H1 (cell line): Measurements from ENCODE around the gene ANXA9. TPM values are rescaled to one million over a fixed set of nuclear protein-coding genes. Genes with fewer than 3 reads are reported as not detected.

Experiments used
- CTCF ChIA-PET: fragments of 300-600 bp; sonication (Branson Sonifier 250); formaldehyde crosslinking; loops from one replicate; lab custom pipeline; 2021; ENCODE audit not compliant: partially characterized antibody; lab: Charles Lee
- POLR2A ChIA-PET: fragments of 300-600 bp; sonication (Branson Sonifier 250); formaldehyde crosslinking; loops from one replicate; lab custom pipeline; 2021; ENCODE audit warnings: inconsistent platforms; ENCODE audit not compliant: partially characterized antibody; lab: Charles Lee
- DNase-seq, 2 experiments: peaks; one replicate each; pipeline versions ENCODE4 v3.0.0 to v3.0.0-alpha.2; 2010 to 2022; ENCODE audit warnings: low spot score in 2 of 2, low read depth in 1 of 2, mixed read lengths in 1 of 2
- FAIRE-seq: peaks from 2 replicates; lab custom pipeline; 2011; peaks lifted over from hg19 to GRCh38; lab: Jason Lieb, UNC
- H2AFZ ChIP-seq: 2 replicates; pipeline ENCODE4 v1.8.1; 2012; ENCODE audit warnings: low read length, inconsistent platforms
- H2AK5ac ChIP-seq: 2 replicates; pipeline ENCODE4 v1.6.1; 2013; ENCODE audit warnings: low read depth, low read length
- H2BK120ac ChIP-seq: replicated peaks from 2 replicates; pipeline ENCODE3; 2013; ENCODE audit warnings: low read depth, low read length, inconsistent platforms
- H2BK12ac ChIP-seq: 2 replicates; pipeline ENCODE4 v1.6.1; 2013; ENCODE audit warnings: low read depth, low read length
- H2BK15ac ChIP-seq: 2 replicates; pipeline ENCODE4 v1.6.1; 2013; ENCODE audit warnings: low read length
- H2BK20ac ChIP-seq: 2 replicates; pipeline ENCODE4 v1.6.1; 2013; ENCODE audit warnings: low read length
- H2BK5ac ChIP-seq: 2 replicates; pipeline ENCODE4 v1.6.1; 2013; ENCODE audit warnings: low read depth, low read length
- H3K14ac ChIP-seq: 2 replicates; pipeline ENCODE4 v1.6.1; 2013; ENCODE audit warnings: inconsistent platforms; ENCODE audit not compliant: insufficient read length
- H3K18ac ChIP-seq: 2 replicates; pipeline ENCODE4 v1.6.1; 2013; ENCODE audit warnings: low read length; ENCODE audit errors: extremely low read depth
- H3K23ac ChIP-seq: 2 replicates; pipeline ENCODE4 v1.6.1; 2013; ENCODE audit warnings: inconsistent platforms; ENCODE audit not compliant: insufficient read length
- H3K23me2 ChIP-seq: 2 replicates; pipeline ENCODE4 v1.6.1; 2013; ENCODE audit warnings: low read depth, low read length
- H3K27ac ChIP-seq: 2 replicates; pipeline ENCODE4 v1.6.1; 2011; ENCODE audit warnings: low read depth, low read length, inconsistent platforms
- H3K27me3 ChIP-seq, 4 experiments: replicated peaks in 1 of 4; 1 replicate in 1 of 4; 2 replicates in 3 of 4; pipeline versions ENCODE4 v1.6.1 to v1.8.1; 2011 to 2013; ENCODE audit warnings: low read length in 3 of 4, mild to moderate bottlenecking in 3 of 4, inconsistent platforms in 2 of 4, mixed read lengths in 2 of 4, moderate library complexity in 1 of 4; ENCODE audit not compliant: control insufficient read depth in 3 of 4, insufficient read depth in 3 of 4; ENCODE audit errors: extremely low read depth in 1 of 4
- H3K36me3 ChIP-seq, 4 experiments: 2 replicates each; pipeline versions ENCODE4 v1.6.1 to v1.8.1; 2011 to 2013; ENCODE audit warnings: mild to moderate bottlenecking in 4 of 4, low read length in 3 of 4, moderate library complexity in 2 of 4, control low read depth in 1 of 4, inconsistent platforms in 1 of 4; ENCODE audit not compliant: insufficient read depth in 4 of 4, control insufficient read depth in 2 of 4
- H3K4ac ChIP-seq: replicated peaks from 2 replicates; pipeline ENCODE3; 2013; ENCODE audit warnings: low read length, low read depth, mixed read lengths, inconsistent platforms; ENCODE audit not compliant: insufficient read length
- H3K4me1 ChIP-seq, 4 experiments: replicated peaks in 1 of 4; 1 replicate in 1 of 4; 2 replicates in 3 of 4; pipeline versions ENCODE4 v1.6.1 to v1.8.1; 2011 to 2013; ENCODE audit warnings: low read length in 3 of 4, inconsistent platforms in 2 of 4, mixed read lengths in 1 of 4; ENCODE audit not compliant: insufficient read depth in 4 of 4, control insufficient read depth in 3 of 4
- H3K4me2 ChIP-seq, 2 experiments: 2 replicates each; pipeline versions ENCODE4 v1.6.1 to v1.8.1; 2011 to 2013; ENCODE audit warnings: low read depth in 2 of 2, low read length in 2 of 2, control low read depth in 1 of 2, inconsistent platforms in 1 of 2, mild to moderate bottlenecking in 1 of 2; ENCODE audit not compliant: insufficient read depth in 1 of 2
- H3K4me3 ChIP-seq, 4 experiments: fragments of 200-600, 300-600 bp in 1 of 4; sonication (generic), shearing (Covaris generic), sonication (Bioruptor Twin) in 1 of 4; 2 replicates each; pipeline versions ENCODE4 v1.5.1 to v1.8.1; 2011 to 2016; ENCODE audit warnings: low read length in 4 of 4, low read depth in 3 of 4, control low read depth in 2 of 4, inconsistent platforms in 2 of 4, mild to moderate bottlenecking in 2 of 4, mixed read lengths in 1 of 4, moderate library complexity in 1 of 4; ENCODE audit not compliant: insufficient read depth in 2 of 4; ENCODE audit errors: extremely low read depth in 1 of 4
- H3K56ac ChIP-seq: replicated peaks from 2 replicates; pipeline ENCODE3; 2013; ENCODE audit warnings: low read depth, mild to moderate bottlenecking, mixed read lengths, low read length, inconsistent platforms; ENCODE audit not compliant: insufficient read length
- H3K79me1 ChIP-seq: 2 replicates; pipeline ENCODE4 v1.6.1; 2013; ENCODE audit warnings: low read depth, low read length, control low read depth
- H3K79me2 ChIP-seq, 2 experiments: 2 replicates each; pipeline versions ENCODE4 v1.6.1 to v1.8.1; 2012 to 2013; ENCODE audit warnings: low read length in 2 of 2, mild to moderate bottlenecking in 2 of 2, inconsistent platforms in 1 of 2; ENCODE audit not compliant: insufficient read depth in 2 of 2, control insufficient read depth in 1 of 2
- H3K9ac ChIP-seq, 4 experiments: replicated peaks in 1 of 4; 1 replicate in 1 of 4; 2 replicates in 3 of 4; pipeline versions ENCODE4 v1.6.1 to v1.8.1; 2011 to 2013; ENCODE audit warnings: low read depth in 3 of 4, low read length in 3 of 4, control low read depth in 2 of 4, mild to moderate bottlenecking in 2 of 4, moderate library complexity in 2 of 4, inconsistent platforms in 1 of 4; ENCODE audit errors: extremely low read depth in 1 of 4
- H3K9me3 ChIP-seq, 2 experiments: 2 replicates each; pipeline versions ENCODE4 v1.6.1 to v1.8.1; 2012 to 2013; ENCODE audit warnings: mild to moderate bottlenecking in 2 of 2, moderate library complexity in 2 of 2, control low read depth in 1 of 2, inconsistent platforms in 1 of 2, low read depth in 1 of 2, low read length in 1 of 2, mixed read lengths in 1 of 2; ENCODE audit not compliant: insufficient read depth in 2 of 2
- H4K20me1 ChIP-seq, 2 experiments: replicated peaks in 1 of 2; 2 replicates each; pipeline versions ENCODE3 to v1.8.1; 2011 to 2013; ENCODE audit warnings: inconsistent platforms in 2 of 2, low read length in 2 of 2, mild to moderate bottlenecking in 1 of 2; ENCODE audit not compliant: insufficient read depth in 2 of 2, control insufficient read depth in 1 of 2
- H4K5ac ChIP-seq: 2 replicates; pipeline ENCODE4 v1.6.1; 2013; ENCODE audit warnings: low read length, low read depth, mixed read lengths, inconsistent platforms; ENCODE audit not compliant: insufficient read length
- H4K8ac ChIP-seq: 2 replicates; pipeline ENCODE4 v1.8.0; 2013; ENCODE audit warnings: mild to moderate bottlenecking, moderate library complexity, low read length, inconsistent platforms; ENCODE audit not compliant: insufficient read depth; ENCODE audit errors: extremely low read depth
- H4K91ac ChIP-seq: replicated peaks from 2 replicates; pipeline ENCODE3; 2013; ENCODE audit warnings: low read length, mixed read lengths, inconsistent platforms; ENCODE audit not compliant: insufficient read length
- BCL11A ChIP-seq, 2 experiments: IDR thresholded peaks; one replicate each; pipeline ENCODE4 v1.6.1; 2011; ENCODE audit warnings: low read depth in 2 of 2, low read length in 2 of 2, mild to moderate bottlenecking in 2 of 2
- CREB1 ChIP-seq: IDR thresholded peaks from 2 replicates; pipeline ENCODE4 v1.6.1; 2012; ENCODE audit warnings: inconsistent platforms
- HDAC2 ChIP-seq, 2 experiments: fragments of 300-600 bp in 1 of 2; sonication (generic) in 1 of 2; IDR thresholded peaks; 2 replicates each; pipeline ENCODE4 v1.6.1; 2011 to 2012; ENCODE audit warnings: low read depth in 2 of 2, low read length in 2 of 2, mild to moderate bottlenecking in 2 of 2, moderate library complexity in 2 of 2, borderline replicate concordance in 1 of 2, inconsistent platforms in 1 of 2
- KDM5A ChIP-seq: fragments of 200-600 bp; IDR thresholded peaks from 2 replicates; pipeline ENCODE4 v1.7.1; 2012; ENCODE audit warnings: mild to moderate bottlenecking, low read length, inconsistent platforms, mixed read lengths
- MAFK ChIP-seq: IDR thresholded peaks from 2 replicates; pipeline ENCODE4 v1.6.1; 2012; ENCODE audit warnings: low read depth, mild to moderate bottlenecking, improper control_type of control experiment, low read length
- NANOG ChIP-seq: IDR thresholded peaks from 2 replicates; pipeline ENCODE4 v1.6.1; 2011; ENCODE audit warnings: low read length, low read depth, mild to moderate bottlenecking, inconsistent platforms; ENCODE audit not compliant: insufficient read depth, poor library complexity, severe bottlenecking
- RFX5 ChIP-seq: IDR thresholded peaks from 2 replicates; pipeline ENCODE4 v1.6.1; 2011; ENCODE audit warnings: low read depth, low read length, improper control_type of control experiment, borderline replicate concordance
- RNF2 ChIP-seq: fragments of 200-900, 300-1000 bp; sonication (generic); IDR thresholded peaks from 2 replicates; pipeline ENCODE4 v1.7.1; 2016; ENCODE audit warnings: borderline replicate concordance, low read depth, mild to moderate bottlenecking, antibody characterized with exemption, low read length; ENCODE audit not compliant: poor library complexity, severe bottlenecking; ENCODE audit errors: missing control alignments
- SAP30 ChIP-seq: fragments of 300-600 bp; sonication (generic); IDR thresholded peaks from 2 replicates; pipeline ENCODE4 v1.7.1; 2012; ENCODE audit warnings: low read length, moderate library complexity, mild to moderate bottlenecking, inconsistent platforms; ENCODE audit not compliant: insufficient read depth, insufficient replicate concordance
- SIN3A ChIP-seq, 2 experiments: IDR thresholded peaks in 1 of 2; conservative IDR thresholded peaks in 1 of 2; 2 replicates each; pipeline ENCODE4 v1.6.1; 2011 to 2012; ENCODE audit warnings: low read length in 2 of 2, improper control_type of control experiment in 1 of 2, low read depth in 1 of 2, mild to moderate bottlenecking in 1 of 2
- WGBS, 2 experiments: shearing (Covaris generic) in 1 of 2; methylation state at CpG; one replicate each; pipeline versions ENCODE4 v1.1.6 to v1.1.7; 2013 to 2015; ENCODE audit warnings: low lambda C conversion rate in 2 of 2, mixed read lengths in 2 of 2, inconsistent platforms in 1 of 2, low coverage in 1 of 2, missing lambda C conversion rate in 1 of 2; ENCODE audit not compliant: insufficient replicate concordance in 2 of 2, insufficient coverage in 1 of 2, insufficient read length in 1 of 2; ENCODE audit errors: extremely low coverage in 1 of 2, missing lambda C conversion rate in 1 of 2; 5-methylcytosine and 5-hydroxymethylcytosine counted together
- polyA plus RNA-seq, 7 experiments: library from polyadenylated mRNA; depleted of rRNA in 3 of 7; stranded (reverse) in 5 of 7; unstranded in 2 of 7; fragments of >200 nt in 5 of 7; fragments of 200-250 nt in 2 of 7; gene quantifications; 1 replicate in 5 of 7; 2 replicates in 1 of 7; 4 replicates in 1 of 7; pipeline versions ENCODE4 v1.2.1 to v1.2.3, GENCODE V29; 2011 to 2013; ENCODE audit warnings: missing spikeins in 2 of 7, mixed read lengths in 2 of 7
- total RNA-seq: library from RNA; stranded (reverse); fragmentation: NEBNext Ultra II Directional; extraction: Animal tissue kit (Norgen Biotek cat#: 25700); gene quantifications from 2 replicates; pipeline ENCODE4 v1.2.1, GENCODE V29; 2021

ANXA9 gene
- total and polyA plus RNA-seq, 2 of the 8 experiments (the other 6 are each of a cell fraction or from before 2014, with no cell fraction given): 1.8 to 3.5 TPM

- CTCF ChIA-PET: interaction anchor here (0.6 to 4.9 kb wide), 8 partner anchors 9 to 30 kb away, joined by 3 to 27 read pairs (median 3); no protein-coding TSS in a partner anchor
- H2AFZ ChIP-seq: no peak overlapping the region
- DNase-seq (no peak), FAIRE-seq (no peak)
- H2AK5ac ChIP-seq: no peak overlapping the region
- H3K9ac ChIP-seq: no peak overlapping the region
- no peaks in the 10 kb centered on the region; a peak in 1 of 4 replicates for H3K9me3 ChIP-seq
- no peak overlapping the region for H4K8ac ChIP-seq
- no peak overlapping the region for H4K5ac ChIP-seq
- no peak overlapping the region for H2BK20ac ChIP-seq
- no peak overlapping the region for H3K18ac ChIP-seq
- no peak overlapping the region for H3K4ac ChIP-seq
- no peak overlapping the region for H2BK120ac ChIP-seq
- no peak overlapping the region for H3K4me3 ChIP-seq
- H3K79me2 ChIP-seq: peaks cover 9 to 25% of the 10 kb centered on the region in 2 experiments
- H3K79me1 ChIP-seq: peaks cover 11% of the 10 kb centered on the region; the same call in 1 of the 2 replicates
- H4K91ac ChIP-seq: no peak overlapping the region
- peaks cover 33 to 79% (median 69%) of the 10 kb centered on the region in 4 experiments for H3K36me3 ChIP-seq
- POLR2A ChIA-PET: interaction anchor here (0.7 to 10.1 kb wide), 9 partner anchors 9 to 582 kb away, joined by 3 to 126 read pairs (median 3); partner anchors contain the start of gene CERS2
- no peak overlapping the region for H3K27ac ChIP-seq
- H3K23me2 ChIP-seq: no peaks in the 10 kb centered on the region
- H3K4me1 ChIP-seq: peaks cover 3 to 7% (median 6%) of the 10 kb centered on the region in 4 experiments
- H3K23ac ChIP-seq: no peak overlapping the region
- no peak overlapping the region for H3K56ac ChIP-seq
- H3K4me2 ChIP-seq: no peak overlapping the region
- no peaks in the 10 kb centered on the region for H3K27me3 ChIP-seq
- no peak overlapping the region for H3K14ac ChIP-seq
- H2BK12ac ChIP-seq: no peak overlapping the region
- WGBS, 2 experiments: 86% methylated on average over 6 of the region's 6 CpGs; no CpG with 5 or more reads in 1 of the 2 experiments
- H4K20me1 ChIP-seq: peaks cover 11 to 12% of the 10 kb centered on the region in 2 experiments
- H2BK15ac ChIP-seq: no peak overlapping the region
- no peak overlapping the region for H2BK5ac ChIP-seq
- no peak for TF ChIP-seq HDAC2 (IDR thresholded peaks at IDR 0.05; ENCODE audit: borderline replicate concordance in 1 of 2, low read depth in 2 of 2, low read length in 2 of 2)
- TF ChIP-seq RFX5: no peak
- TF ChIP-seq CREB1: no peak
- no peak for TF ChIP-seq SIN3A (conservative IDR thresholded peaks at IDR 0.05 in 1 of 2, IDR thresholded peaks at IDR 0.05 in 1 of 2; ENCODE audit: low read depth in 1 of 2, low read length in 2 of 2)
- TF ChIP-seq SAP30: no peak
- TF ChIP-seq MAFK: no peak
- no peak for TF ChIP-seq KDM5A
- TF ChIP-seq RNF2: no peak
- TF ChIP-seq NANOG: no peak
- no peak for TF ChIP-seq BCL11A (IDR thresholded peaks at IDR 0.05; ENCODE audit: low read depth in 2 of 2, low read length in 2 of 2)
Measured at GRCh38 chr1:150966011-150966410, 16.1 kb upstream of the ANXA9 start.
